ENCODE results near the gene POU3F2.

Gene POU3F2

DNA sequence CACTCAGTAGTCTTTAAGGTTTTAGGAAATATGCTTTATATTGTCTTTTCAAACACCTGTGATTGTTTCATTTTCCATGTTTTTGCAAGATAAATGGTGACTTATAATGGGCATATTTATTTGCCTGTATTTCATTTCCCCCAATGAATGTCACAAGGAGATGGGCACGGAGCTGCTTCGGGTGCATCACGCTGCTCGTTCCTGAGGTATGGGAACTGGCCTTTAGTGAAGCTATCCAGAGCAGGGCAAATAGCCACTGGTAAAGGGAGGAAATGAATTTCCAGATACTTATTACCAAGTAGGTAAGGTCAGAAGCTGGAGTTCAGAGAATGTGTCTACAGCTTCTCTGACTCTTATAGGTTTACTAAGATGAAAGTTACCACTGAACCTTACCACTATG lies 3.7 kb downstream of the POU3F2 start:
- Histone ChIP-seq H3K9ac (ENCODE audit: low read depth, low read length, poor library complexity) (no peak overlapping the region), H2AK5ac (ENCODE audit: low read depth, low read length) (no peak overlapping the region), H3K4me1 (ENCODE audit: control insufficient read depth in 2 of 2, insufficient read depth in 1 of 2, low read depth in 1 of 2, low read length in 2 of 2) (peaks cover 2 to 14% of the 10 kb centered on the region in 2 donors), H2BK15ac (ENCODE audit: low read length) (no peak overlapping the region), H3K79me1 (ENCODE audit: low read depth, low read length) (peaks cover 8% of the 10 kb centered on the region), H4K8ac (ENCODE audit: low read depth, low read length) (no peak overlapping the region), H3K14ac (ENCODE audit: low read length) (no peak overlapping the region), H3K36me3 (replicated peaks in 1 of 2; ENCODE audit: control insufficient read depth in 2 of 2, insufficient read depth in 2 of 2, low read length in 2 of 2) (peaks cover 0 to 79% of the 10 kb centered on the region in 2 donors), H3K9me3 (replicated peaks in 1 of 2; ENCODE audit: control insufficient read depth in 2 of 2, insufficient read depth in 1 of 2, low read depth in 1 of 2, low read length in 2 of 2) (no peaks in the 10 kb centered on the region), H3K27ac (replicated peaks; ENCODE audit: low read length) (no peak overlapping the region), H2BK5ac (ENCODE audit: low read length) (no peak overlapping the region), H2BK120ac (ENCODE audit: low read depth, low read length) (no peak overlapping the region), H3K4me2 (ENCODE audit: insufficient read depth, low read length, poor library complexity, severe bottlenecking) (no peak overlapping the region), H3K23ac (ENCODE audit: low read depth, low read length, poor library complexity) (no peak overlapping the region), H3K4ac (ENCODE audit: low read length) (no peak overlapping the region), H3K27me3 (ENCODE audit: control insufficient read depth in 3 of 3, insufficient read depth in 3 of 3, low read depth in 1 of 3, low read length in 3 of 3) (peaks cover 0 to 25% (median 12%) of the 10 kb centered on the region in 3 experiments), H2BK12ac (ENCODE audit: low read length) (no peak overlapping the region), H3K18ac (ENCODE audit: low read length) (no peak overlapping the region), H4K91ac (ENCODE audit: low read depth, low read length, poor library complexity) (no peak overlapping the region), H2AFZ (ENCODE audit: low read length) (no peak overlapping the region), H3K4me3 (ENCODE audit: low read length in 2 of 2) (peak overlapping the region; percentile 63 to 99)
- no peak for DNase-seq (ENCODE audit: low spot score)
- WGBS, 2 donors (ENCODE audit: extremely low coverage in 2 of 2, insufficient read length in 2 of 2, insufficient replicate concordance in 1 of 2): no CpG with 5 or more reads among the region's 4 CpGs

- Histone ChIP-seq H3K4me1 (ENCODE audit: control insufficient read depth in 2 of 2, insufficient read depth in 1 of 2, low read depth in 1 of 2, low read length in 2 of 2) (peaks cover 2 to 15% of the 10 kb centered on the region in 2 donors), H3K18ac (ENCODE audit: low read length) (no peak overlapping the region), H3K14ac (ENCODE audit: low read length) (no peak overlapping the region), H2AK5ac (ENCODE audit: low read depth, low read length) (no peak overlapping the region), H4K91ac (ENCODE audit: low read depth, low read length, poor library complexity) (no peak overlapping the region), H4K8ac (ENCODE audit: low read depth, low read length) (no peak overlapping the region), H2AFZ (ENCODE audit: low read length) (no peak overlapping the region), H3K4me3 (ENCODE audit: low read length in 2 of 2) (peak overlapping the region in 1 of 2 donors; percentile 99), H3K9ac (ENCODE audit: low read depth, low read length, poor library complexity) (no peak overlapping the region), H3K9me3 (replicated peaks in 1 of 2; ENCODE audit: control insufficient read depth in 2 of 2, insufficient read depth in 1 of 2, low read depth in 1 of 2, low read length in 2 of 2) (no peaks in the 10 kb centered on the region), H3K23ac (ENCODE audit: low read depth, low read length, poor library complexity) (no peak overlapping the region), H2BK15ac (ENCODE audit: low read length) (no peak overlapping the region), H3K36me3 (replicated peaks in 1 of 2; ENCODE audit: control insufficient read depth in 2 of 2, insufficient read depth in 2 of 2, low read length in 2 of 2) (peaks cover 0 to 88% of the 10 kb centered on the region in 2 donors), H2BK12ac (ENCODE audit: low read length) (no peak overlapping the region), H2BK5ac (ENCODE audit: low read length) (no peak overlapping the region), H3K4ac (ENCODE audit: low read length) (no peak overlapping the region), H3K4me2 (ENCODE audit: insufficient read depth, low read length, poor library complexity, severe bottlenecking) (no peak overlapping the region), H2BK120ac (ENCODE audit: low read depth, low read length) (no peak overlapping the region), H3K27ac (replicated peaks; ENCODE audit: low read length) (no peak overlapping the region), H3K79me1 (ENCODE audit: low read depth, low read length) (peaks cover 8% of the 10 kb centered on the region), H3K27me3 (ENCODE audit: control insufficient read depth in 3 of 3, insufficient read depth in 3 of 3, low read depth in 1 of 3, low read length in 3 of 3) (peaks cover 0 to 32% (median 16%) of the 10 kb centered on the region in 3 experiments)
- no peak for DNase-seq (ENCODE audit: low spot score)
- no CpG with 5 or more reads among the region's 1 CpG for WGBS, 2 donors (ENCODE audit: extremely low coverage in 2 of 2, insufficient read length in 2 of 2, insufficient replicate concordance in 1 of 2)
Observed at GRCh38 chr6:98838975-98839374, 4.6 kb downstream of the POU3F2 start.

DNA sequence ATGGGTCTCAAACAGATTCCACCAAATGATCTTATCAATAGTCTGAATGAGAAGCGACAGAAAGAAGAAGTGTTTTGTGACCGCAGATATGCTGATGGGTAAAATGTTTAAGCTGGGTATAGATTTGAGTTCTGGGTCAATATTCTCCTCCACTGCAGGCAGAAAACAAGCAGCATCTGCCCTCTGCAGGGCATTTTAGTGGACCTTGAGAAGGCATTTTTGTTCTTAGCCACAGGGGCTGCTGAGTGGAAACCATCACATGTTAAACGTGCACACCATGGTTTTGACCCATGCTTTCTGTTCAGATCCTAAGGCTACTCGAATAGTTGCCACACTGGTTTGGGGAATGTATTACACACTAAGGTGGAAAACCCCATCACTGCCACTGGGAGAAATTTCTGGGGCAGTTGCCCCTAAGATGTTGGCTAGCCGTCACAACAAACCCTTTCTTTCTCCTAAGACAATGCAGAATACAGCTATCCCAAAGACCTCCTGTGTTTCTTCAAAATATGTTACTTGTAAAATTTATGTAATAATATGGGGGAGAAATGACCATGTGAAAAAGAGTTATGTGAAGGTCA lies 5.5 kb downstream of the POU3F2 start:
- no peak overlapping the region for H2AFZ ChIP-seq (ENCODE audit: low read length)
- H3K27me3 ChIP-seq (ENCODE audit: control insufficient read depth in 3 of 3, insufficient read depth in 3 of 3, low read depth in 1 of 3, low read length in 3 of 3): peaks cover 0 to 34% (median 16%) of the 10 kb centered on the region in 3 experiments
- H3K4me1 ChIP-seq (ENCODE audit: control insufficient read depth in 2 of 2, insufficient read depth in 1 of 2, low read depth in 1 of 2, low read length in 2 of 2): peaks cover 2 to 15% of the 10 kb centered on the region in 2 donors
- no peak overlapping the region for H3K4ac ChIP-seq (ENCODE audit: low read length)
- no peak overlapping the region for H2BK15ac ChIP-seq (ENCODE audit: low read length)
- no CpG with 5 or more reads among the region's 5 CpGs for WGBS, 2 donors (ENCODE audit: extremely low coverage in 2 of 2, insufficient read length in 2 of 2, insufficient replicate concordance in 1 of 2)
- H3K9me3 ChIP-seq (replicated peaks in 1 of 2; ENCODE audit: control insufficient read depth in 2 of 2, insufficient read depth in 1 of 2, low read depth in 1 of 2, low read length in 2 of 2): no peaks in the 10 kb centered on the region
- H3K4me2 ChIP-seq (ENCODE audit: insufficient read depth, low read length, poor library complexity, severe bottlenecking): no peak overlapping the region
- no peak overlapping the region for H3K9ac ChIP-seq (ENCODE audit: low read depth, low read length, poor library complexity)
- H4K91ac ChIP-seq (ENCODE audit: low read depth, low read length, poor library complexity): no peak overlapping the region
- H3K79me1 ChIP-seq (ENCODE audit: low read depth, low read length): peaks cover 8% of the 10 kb centered on the region
- DNase-seq (ENCODE audit: low spot score): peak; percentile 33
- H2BK120ac ChIP-seq (ENCODE audit: low read depth, low read length): no peak overlapping the region
- H2BK5ac ChIP-seq (ENCODE audit: low read length): no peak overlapping the region
- no peak overlapping the region for H3K18ac ChIP-seq (ENCODE audit: low read length)
- peak overlapping the region in 1 of 2 donors; percentile 99 for H3K4me3 ChIP-seq (ENCODE audit: low read length in 2 of 2)
- no peak overlapping the region for H2AK5ac ChIP-seq (ENCODE audit: low read depth, low read length)
- no peak overlapping the region for H2BK12ac ChIP-seq (ENCODE audit: low read length)
- H3K27ac ChIP-seq (replicated peaks; ENCODE audit: low read length): no peak overlapping the region
- H3K23ac ChIP-seq (ENCODE audit: low read depth, low read length, poor library complexity): no peak overlapping the region
- no peak overlapping the region for H4K8ac ChIP-seq (ENCODE audit: low read depth, low read length)
- H3K36me3 ChIP-seq (replicated peaks in 1 of 2; ENCODE audit: control insufficient read depth in 2 of 2, insufficient read depth in 2 of 2, low read length in 2 of 2): peaks cover 0 to 97% of the 10 kb centered on the region in 2 donors
- H3K14ac ChIP-seq (ENCODE audit: low read length): no peak overlapping the region

DNA sequence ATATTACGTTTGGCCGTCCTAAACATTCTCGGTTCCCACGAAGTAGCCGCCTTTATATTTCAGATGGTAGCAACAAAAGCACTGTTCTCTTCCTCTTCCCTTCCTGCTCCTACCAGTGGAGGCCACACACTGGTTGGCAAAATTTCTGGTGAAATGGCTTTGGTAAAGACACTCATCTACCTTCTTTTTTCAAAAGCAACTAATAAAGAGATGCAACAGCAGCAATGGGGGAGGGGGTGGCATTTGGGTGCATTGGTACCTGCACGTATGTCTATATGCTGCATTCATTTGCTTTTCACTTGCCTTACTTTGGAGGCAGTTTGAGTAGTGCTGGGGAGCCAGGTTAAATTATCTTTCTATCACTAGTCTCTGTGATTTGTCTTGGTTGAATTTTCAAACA lies 6.0 kb downstream of the POU3F2 start:
- Histone ChIP-seq H3K27ac (replicated peaks; ENCODE audit: low read length) (no peak overlapping the region), H4K8ac (ENCODE audit: low read depth, low read length) (no peak overlapping the region), H3K4me3 (ENCODE audit: low read length in 2 of 2) (peak overlapping the region in 1 of 2 donors; percentile 99), H3K4me1 (ENCODE audit: control insufficient read depth in 2 of 2, insufficient read depth in 1 of 2, low read depth in 1 of 2, low read length in 2 of 2) (peaks cover 2 to 15% of the 10 kb centered on the region in 2 donors), H2BK120ac (ENCODE audit: low read depth, low read length) (no peak overlapping the region), H3K23ac (ENCODE audit: low read depth, low read length, poor library complexity) (no peak overlapping the region), H3K79me1 (ENCODE audit: low read depth, low read length) (peaks cover 6% of the 10 kb centered on the region), H2BK12ac (ENCODE audit: low read length) (no peak overlapping the region), H3K9me3 (replicated peaks in 1 of 2; ENCODE audit: control insufficient read depth in 2 of 2, insufficient read depth in 1 of 2, low read depth in 1 of 2, low read length in 2 of 2) (no peaks in the 10 kb centered on the region), H3K18ac (ENCODE audit: low read length) (no peak overlapping the region), H3K36me3 (replicated peaks in 1 of 2; ENCODE audit: control insufficient read depth in 2 of 2, insufficient read depth in 2 of 2, low read length in 2 of 2) (peaks cover 0 to 96% of the 10 kb centered on the region in 2 donors), H4K91ac (ENCODE audit: low read depth, low read length, poor library complexity) (no peak overlapping the region), H3K14ac (ENCODE audit: low read length) (no peak overlapping the region), H2AK5ac (ENCODE audit: low read depth, low read length) (no peak overlapping the region), H3K9ac (ENCODE audit: low read depth, low read length, poor library complexity) (no peak overlapping the region), H3K4me2 (ENCODE audit: insufficient read depth, low read length, poor library complexity, severe bottlenecking) (no peak overlapping the region), H2BK15ac (ENCODE audit: low read length) (no peak overlapping the region), H3K4ac (ENCODE audit: low read length) (no peak overlapping the region), H3K27me3 (ENCODE audit: control insufficient read depth in 3 of 3, insufficient read depth in 3 of 3, low read depth in 1 of 3, low read length in 3 of 3) (peaks cover 0 to 34% (median 16%) of the 10 kb centered on the region in 3 experiments), H2BK5ac (ENCODE audit: low read length) (no peak overlapping the region), H2AFZ (ENCODE audit: low read length) (no peak overlapping the region)
- WGBS, 2 donors (ENCODE audit: extremely low coverage in 2 of 2, insufficient read length in 2 of 2, insufficient replicate concordance in 1 of 2): no CpG with 5 or more reads among the region's 6 CpGs
- no peak for DNase-seq (ENCODE audit: low spot score)
